ENCODE measurements around the gene AGAP1.

DNA sequence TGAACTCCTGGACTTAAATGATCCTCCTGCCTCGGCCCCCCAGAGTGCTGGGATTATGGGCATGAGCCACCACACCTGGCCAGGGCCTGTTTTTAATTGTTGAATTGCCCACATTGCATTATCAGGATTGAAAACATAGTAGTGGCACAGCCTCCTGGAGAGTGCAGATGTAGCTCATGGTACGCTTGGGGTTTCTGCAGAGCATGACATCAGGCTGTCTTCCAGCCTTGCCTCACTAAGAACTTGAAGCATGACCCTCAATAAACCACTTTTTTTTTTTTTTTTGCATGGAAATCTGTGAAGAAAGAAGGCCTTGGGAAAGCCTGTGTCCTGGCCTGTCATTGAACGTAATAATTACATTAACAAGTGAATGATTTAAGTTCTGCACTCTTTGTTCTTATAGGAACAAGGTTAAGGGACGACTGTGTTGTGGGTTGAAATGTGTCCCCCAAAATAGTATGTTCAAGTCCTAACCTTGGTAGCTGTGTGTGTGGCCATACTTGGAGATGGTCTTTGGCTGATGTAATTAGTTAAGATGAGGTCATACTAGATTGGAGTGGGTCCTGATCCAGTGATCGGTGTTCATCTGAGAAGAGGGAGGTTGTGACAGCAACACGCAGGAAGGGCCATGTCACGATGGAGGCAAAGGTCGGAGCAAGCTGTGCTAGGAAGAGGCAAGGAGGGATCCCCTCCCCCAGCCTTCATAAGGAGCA is 90.2 kb downstream of the AGAP1 start:
- TF ChIP-seq POLR2A (IDR thresholded peaks at IDR 0.05) (no peak), EP300 (IDR thresholded peaks at IDR 0.05) (no peak)
- TF ChIP-seq, protein P1, sequence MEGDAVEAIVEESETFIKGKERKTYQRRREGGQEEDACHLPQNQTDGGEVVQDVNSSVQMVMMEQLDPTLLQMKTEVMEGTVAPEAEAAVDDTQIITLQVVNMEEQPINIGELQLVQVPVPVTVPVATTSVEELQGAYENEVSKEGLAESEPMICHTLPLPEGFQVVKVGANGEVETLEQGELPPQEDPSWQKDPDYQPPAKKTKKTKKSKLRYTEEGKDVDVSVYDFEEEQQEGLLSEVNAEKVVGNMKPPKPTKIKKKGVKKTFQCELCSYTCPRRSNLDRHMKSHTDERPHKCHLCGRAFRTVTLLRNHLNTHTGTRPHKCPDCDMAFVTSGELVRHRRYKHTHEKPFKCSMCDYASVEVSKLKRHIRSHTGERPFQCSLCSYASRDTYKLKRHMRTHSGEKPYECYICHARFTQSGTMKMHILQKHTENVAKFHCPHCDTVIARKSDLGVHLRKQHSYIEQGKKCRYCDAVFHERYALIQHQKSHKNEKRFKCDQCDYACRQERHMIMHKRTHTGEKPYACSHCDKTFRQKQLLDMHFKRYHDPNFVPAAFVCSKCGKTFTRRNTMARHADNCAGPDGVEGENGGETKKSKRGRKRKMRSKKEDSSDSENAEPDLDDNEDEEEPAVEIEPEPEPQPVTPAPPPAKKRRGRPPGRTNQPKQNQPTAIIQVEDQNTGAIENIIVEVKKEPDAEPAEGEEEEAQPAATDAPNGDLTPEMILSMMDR (IDR thresholded peaks at IDR 0.05): no peak
